NOMO-1 treated with DMSO at 0.1 percent for 48 hours (cell line): ENCODE measurements around the gene SLC44A4.
"Not testable (repeated sequence)": the region's sequence is repeated elsewhere in the genome, so short reads cannot be mapped to it uniquely, and the experiment has no call there.

ENCODE experiments used
- DNase-seq: peaks from one replicate; lab custom pipeline; 2025; ENCODE audit not compliant: unreplicated experiment; lab: John Stamatoyannopoulos, UW

SLC44A4 gene

GRCh38 chr6:31830886-31831335 lies 47.9 kb downstream of the SLC44A4 start:
- no peak for DNase-seq

- peak; percentile 69 for DNase-seq
Measured at GRCh38 chr6:31829633-31830283, 49.0 kb downstream of the SLC44A4 start.

GRCh38 chr6:31827286-31828079 lies 51.3 kb downstream of the SLC44A4 start, which contains the start of gene HSPA1B:
TSS of gene HSPA1B (plus strand) at chr6:31827738. CDS start at chr6:31827951, 213 bp downstream.
- DNase-seq: peak; percentile 100

GRCh38 chr6:31826793-31827285 lies 52.0 kb downstream of the SLC44A4 start:
- peak; percentile 59 for DNase-seq

GRCh38 chr6:31825553-31825952 lies 53.2 kb downstream of the SLC44A4 start:
- DNase-seq: no peak

- peak; percentile 64 for DNase-seq
Measured at GRCh38 chr6:31823592-31824196, 55.1 kb downstream of the SLC44A4 start.

- peak; percentile 90 for DNase-seq
Measured at GRCh38 chr6:31822036-31822821, 56.6 kb downstream of the SLC44A4 start.

GRCh38 chr6:31821301-31822035 lies 57.3 kb downstream of the SLC44A4 start:
- DNase-seq: peak; percentile 54

- DNase-seq: not testable (repeated sequence)
Measured at GRCh38 chr6:31820399-31820798, 58.4 kb downstream of the SLC44A4 start.

GRCh38 chr6:31819871-31820299 lies 58.9 kb downstream of the SLC44A4 start:
- DNase-seq: no peak

GRCh38 chr6:31817929-31818511 lies 60.8 kb downstream of the SLC44A4 start:
- not testable (repeated sequence) for DNase-seq

GRCh38 chr6:31817133-31817928 lies 61.5 kb downstream of the SLC44A4 start:
- peak; percentile 63 for DNase-seq

- DNase-seq: peak; percentile 65
Measured at GRCh38 chr6:31815025-31815838, 63.6 kb downstream of the SLC44A4 start, which contains the start of the genes HSPA1A and HSPA1L. TSS of gene HSPA1A (plus strand) at chr6:31815543. CDS start at chr6:31815757, 214 bp downstream. TSS of gene HSPA1L (minus strand) at chr6:31815283. CDS start at chr6:31811972, 3,311 bp downstream.

- DNase-seq: peak; percentile 82
Measured at GRCh38 chr6:31814677-31815024, 64.1 kb downstream of the SLC44A4 start.

- no peak for DNase-seq
Measured at GRCh38 chr6:31813465-31813849, 65.3 kb downstream of the SLC44A4 start.
